Mesenteric fat pad (tissue), 1 donor: ENCODE measurements around the gene DPPA4. TPM values are rescaled to one million over a fixed set of nuclear protein-coding genes. Genes with fewer than 3 reads are reported as not detected.
"Not testable (repeated sequence)": the region's sequence is repeated elsewhere in the genome, so short reads cannot be mapped to it uniquely, and the experiment has no call there.

Source experiments
- DNase-seq: peaks from one replicate; pipeline ENCODE4 v3.0.0-alpha.2; 2020; ENCODE audit warnings: low spot score
- long read RNA-seq: library from polyadenylated mRNA; unstranded; transcript quantifications from one replicate; pipeline ENCODE4 v2.0.0, GENCODE V29; 2020
- total RNA-seq: library from RNA; stranded (reverse); fragmentation: NEBNext Ultra II Directional; extraction: Animal tissue kit (Norgen Biotek cat#: 25700); gene quantifications from one replicate; pipeline ENCODE4 v1.2.1, GENCODE V29; 2021
- donor health status: DM: yes; HTN: yes; CAD: no.

The DPPA4 gene, protein sequence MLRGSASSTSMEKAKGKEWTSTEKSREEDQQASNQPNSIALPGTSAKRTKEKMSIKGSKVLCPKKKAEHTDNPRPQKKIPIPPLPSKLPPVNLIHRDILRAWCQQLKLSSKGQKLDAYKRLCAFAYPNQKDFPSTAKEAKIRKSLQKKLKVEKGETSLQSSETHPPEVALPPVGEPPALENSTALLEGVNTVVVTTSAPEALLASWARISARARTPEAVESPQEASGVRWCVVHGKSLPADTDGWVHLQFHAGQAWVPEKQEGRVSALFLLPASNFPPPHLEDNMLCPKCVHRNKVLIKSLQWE
- not detected for total RNA-seq
- long read RNA-seq: 0 reads

DNA sequence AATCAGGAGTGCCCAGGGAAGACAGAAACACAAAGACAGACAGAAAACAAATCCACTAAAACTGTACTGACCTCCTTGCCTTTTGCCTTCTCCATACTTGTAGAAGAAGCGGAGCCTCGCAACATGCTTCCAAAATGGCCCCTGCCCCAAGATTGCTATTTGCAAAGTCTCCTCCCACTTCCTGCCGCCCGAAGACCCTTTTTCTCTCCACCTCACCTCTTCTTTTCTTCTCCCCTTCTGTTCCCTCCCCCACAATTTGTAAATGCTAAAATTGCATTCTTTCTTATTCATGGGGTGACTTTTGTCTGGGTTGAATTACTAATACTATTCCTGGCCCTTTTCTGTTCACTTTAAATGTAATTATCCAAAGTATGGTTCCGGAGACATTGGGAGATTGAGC lies at the start of gene DPPA4:
Gene DPPA4, minus strand, starts transcription at position 154 of the 400 bp plus-strand sequence. Its CDS starts 29 bp downstream, at position 125.
- DNase-seq: no peak

DNA sequence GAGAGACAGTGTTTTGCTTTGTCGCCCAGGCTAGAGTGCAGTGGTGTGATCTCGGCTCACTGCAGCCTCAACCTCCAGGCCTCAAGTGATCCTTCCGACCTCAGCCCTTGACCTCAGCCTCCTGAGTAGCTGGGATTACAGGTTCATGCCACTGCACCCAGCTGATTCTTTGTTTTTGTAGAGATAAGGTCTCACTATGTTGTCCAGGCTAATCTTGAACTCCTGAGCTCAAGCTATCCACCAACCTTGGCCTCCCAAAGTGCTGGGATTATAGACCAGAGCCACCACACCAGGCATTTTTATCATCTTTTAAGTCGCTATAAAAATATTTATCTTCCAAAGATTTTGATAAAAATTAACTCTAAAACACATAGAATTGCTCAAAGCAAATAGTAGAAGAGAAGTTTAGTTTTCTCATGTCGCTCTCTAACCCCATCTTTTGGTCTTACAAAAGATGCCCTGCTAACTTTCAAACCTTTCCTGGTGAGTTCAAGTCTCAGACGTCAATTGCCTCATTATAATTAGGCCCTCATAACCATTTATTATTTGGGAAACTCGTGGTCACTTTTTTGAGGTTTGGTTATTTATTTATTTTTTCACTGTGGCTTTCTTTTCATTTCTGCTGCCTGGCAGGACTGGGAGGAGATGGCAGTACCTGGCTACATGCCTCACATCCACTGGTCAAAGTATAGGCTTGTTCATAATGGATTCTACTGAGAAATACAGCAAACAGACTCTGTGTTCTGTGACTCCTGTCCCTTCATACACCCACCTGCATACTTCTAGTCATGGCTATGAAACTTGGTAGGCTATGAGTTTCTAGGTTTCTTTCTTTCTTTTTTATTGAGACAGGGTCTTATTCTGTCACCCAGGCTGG lies 48.3 kb upstream of the DPPA4 start:
- DNase-seq: no peak

DNA sequence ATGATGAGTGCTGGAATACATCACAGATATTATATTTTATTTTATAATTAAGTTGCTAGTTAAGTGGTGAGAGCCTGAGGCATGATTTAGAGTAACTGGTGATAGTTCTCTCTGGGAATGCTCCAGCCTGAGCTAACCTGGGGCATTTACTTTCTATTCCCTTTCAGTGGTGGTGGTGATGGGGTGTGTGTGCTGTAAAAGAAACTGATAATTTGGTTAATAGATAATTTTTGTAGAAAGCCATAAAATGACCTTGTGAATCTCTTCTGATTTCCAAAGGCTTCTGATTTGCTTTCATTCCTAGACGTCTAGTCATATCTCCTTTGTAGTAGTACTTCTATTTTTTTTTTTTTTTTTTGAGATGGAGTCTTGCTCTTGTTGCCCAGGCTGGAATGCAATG lies 46.8 kb upstream of the DPPA4 start:
- no peak for DNase-seq

DNA sequence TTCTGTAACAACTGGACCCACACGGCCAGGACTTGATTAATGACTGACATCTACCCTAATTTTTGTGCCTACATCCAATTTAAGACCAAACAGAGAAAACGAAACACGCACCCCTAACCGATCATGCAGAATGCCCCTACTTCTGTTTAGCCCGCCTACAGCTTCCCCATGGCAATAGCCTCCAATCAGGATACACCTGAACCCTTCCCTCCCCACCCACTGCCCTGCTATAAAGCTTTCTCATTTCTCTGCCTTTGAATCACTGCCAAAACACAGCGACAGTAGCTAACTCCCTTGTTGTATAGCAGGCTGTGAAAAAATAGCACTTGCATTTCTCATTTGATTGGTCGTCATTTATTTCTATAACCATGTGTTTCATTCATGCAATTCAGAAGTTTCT lies 45.2 kb upstream of the DPPA4 start:
- no peak for DNase-seq

DNA sequence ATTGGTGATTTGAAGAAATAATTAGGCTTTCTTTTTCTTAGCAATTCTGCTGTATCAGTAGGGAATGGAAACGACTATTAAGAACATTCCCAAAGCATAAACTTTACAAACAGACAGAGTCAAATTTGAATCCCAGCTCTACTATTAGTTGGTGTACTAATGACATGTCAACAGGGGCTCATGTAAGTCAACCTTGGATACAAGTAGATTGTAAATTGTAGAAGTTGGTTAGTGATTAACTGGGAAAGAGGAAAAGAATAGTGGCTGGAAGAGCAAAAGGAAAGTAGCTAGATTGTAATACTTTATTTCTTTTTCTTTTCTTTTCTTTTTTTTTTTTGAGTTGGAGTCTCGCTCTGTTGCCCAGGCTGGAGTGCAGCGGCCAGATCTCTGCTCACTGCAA lies 38.6 kb upstream of the DPPA4 start:
- no peak for DNase-seq

DNA sequence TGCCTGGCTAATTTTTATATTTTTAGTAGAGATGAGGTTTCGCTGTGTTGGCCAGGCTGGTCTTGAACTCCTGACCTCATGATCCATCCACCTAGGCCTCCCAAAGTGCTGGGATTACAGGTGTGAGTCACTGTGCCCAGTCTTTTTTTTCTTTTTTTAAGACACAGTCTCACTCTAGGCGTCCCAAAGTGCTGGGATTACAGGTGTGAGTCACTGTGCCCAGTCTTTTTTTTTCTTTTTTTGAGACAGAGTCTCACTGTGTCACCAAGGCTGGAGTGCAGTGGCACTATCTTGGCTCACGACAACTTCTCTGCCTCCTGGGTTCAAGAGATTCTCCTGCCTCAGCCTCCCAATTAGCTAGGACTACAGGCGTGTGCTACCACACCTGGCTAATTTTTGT lies 37.1 kb upstream of the DPPA4 start:
- DNase-seq: not testable (repeated sequence)

DNA sequence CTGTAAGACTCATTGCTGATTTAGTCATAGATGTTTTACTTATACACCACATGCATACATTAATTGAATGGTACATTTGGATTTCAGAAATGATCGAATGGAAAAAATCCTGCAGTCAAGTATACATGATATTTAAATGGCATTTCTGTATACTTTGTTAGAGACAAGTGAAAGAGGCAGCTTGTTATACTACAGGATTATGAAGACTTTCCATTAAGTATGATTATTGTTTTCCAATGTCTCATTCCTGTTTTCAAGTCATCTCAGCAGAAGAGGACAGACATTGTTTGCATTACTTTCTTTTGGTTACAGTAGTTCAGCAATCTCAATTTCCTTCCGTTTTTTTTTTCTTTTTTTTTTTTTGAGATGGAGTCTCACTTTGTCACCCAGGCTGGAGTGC lies 36.6 kb upstream of the DPPA4 start:
- DNase-seq: no peak

DNA sequence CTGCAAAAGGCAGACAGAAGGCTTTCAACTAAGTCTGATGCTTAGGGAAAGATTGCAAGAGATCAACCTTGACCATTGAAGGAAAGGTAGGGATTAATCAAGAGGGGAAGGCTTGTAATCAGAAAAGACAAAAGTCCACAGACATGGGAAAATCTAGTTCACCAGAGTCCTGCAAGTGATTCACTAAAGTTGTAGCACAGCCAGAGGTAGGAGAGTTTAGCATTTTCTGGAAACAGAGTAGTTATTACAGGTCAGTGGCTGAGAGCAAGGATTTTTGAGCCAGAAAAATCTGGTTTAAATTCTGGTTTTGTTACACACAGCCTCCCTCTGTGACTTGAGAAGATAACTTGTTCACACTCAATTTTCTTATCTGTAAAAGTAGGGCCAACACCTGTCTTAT lies 35.3 kb upstream of the DPPA4 start:
- no peak for DNase-seq

DNA sequence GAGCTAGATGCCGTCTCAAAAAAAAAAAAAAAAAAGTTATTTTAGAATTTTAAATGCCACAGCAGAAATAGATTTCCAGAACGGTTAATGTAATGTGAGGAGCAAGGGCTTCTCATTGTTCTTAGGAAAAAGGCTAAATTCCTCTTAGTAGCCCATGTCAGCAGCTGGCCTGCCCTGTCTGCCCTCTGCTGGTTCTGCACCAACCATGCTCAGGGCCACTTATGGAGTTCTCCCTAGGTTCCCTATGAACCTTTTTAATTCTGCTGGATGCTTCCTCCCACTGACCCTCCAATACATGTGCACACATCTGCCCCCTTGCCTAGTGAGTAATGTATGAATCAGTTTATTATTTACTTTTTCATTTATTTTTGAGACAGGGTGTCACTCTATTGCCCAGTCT lies 32.2 kb upstream of the DPPA4 start:
- no peak for DNase-seq

DNA sequence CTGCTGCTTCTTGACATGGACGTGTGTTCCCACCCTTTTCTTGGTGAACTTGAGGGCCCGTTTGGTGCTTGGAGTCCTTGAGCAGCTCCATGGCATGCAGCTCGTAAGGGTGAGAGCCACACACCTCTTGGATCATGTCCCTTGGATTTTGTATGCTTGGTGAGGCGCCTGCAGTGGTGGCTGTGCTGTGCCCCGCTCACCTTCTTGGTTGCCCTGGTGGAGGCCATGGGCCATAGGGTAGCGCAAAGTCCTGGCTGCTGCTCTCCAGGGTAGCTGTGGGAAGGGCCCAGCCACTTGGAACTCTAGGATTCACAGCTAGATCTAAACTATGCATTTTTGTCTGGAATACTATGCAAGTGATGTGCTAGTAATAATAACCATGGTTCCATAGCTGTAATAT lies 26.7 kb upstream of the DPPA4 start:
- DNase-seq: no peak

DNA sequence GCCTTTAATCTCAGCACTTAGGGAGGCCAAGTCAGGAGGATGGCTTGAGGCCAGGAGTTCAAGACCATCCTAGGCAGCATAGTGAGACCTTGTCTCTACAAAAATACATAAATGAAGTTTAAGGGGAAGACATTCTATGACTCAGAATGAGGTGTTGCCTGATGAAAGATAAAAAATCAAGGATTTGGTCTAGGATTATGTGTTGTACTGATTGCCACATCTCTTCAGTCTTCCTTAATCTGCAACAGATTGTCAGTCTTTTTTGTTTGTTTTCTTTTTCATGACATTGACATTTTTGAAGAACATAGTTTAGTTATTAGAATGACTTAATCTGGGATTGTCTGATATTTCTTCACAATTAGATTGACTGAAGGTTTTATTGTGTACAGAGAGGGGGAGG lies 26.3 kb upstream of the DPPA4 start:
- no peak for DNase-seq

DNA sequence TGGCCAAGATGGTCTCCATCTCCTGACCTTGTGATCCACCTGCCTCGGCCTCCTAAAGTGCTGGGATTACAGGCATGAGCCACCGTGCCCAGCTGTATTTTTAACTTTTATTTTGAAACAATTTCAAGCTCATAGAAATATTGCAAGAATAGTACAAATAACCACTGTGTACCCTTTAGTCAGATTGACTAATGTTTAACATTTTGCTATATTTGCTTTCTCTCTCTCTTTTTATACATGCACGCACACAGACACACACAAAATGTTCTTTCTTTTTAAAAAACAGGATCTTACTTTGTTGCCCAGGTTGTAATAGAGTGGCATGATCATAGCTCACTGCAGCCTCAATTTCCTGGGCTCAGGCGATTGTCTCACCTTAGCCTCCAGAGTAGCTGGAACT lies 25.5 kb upstream of the DPPA4 start:
- no peak for DNase-seq

DNA sequence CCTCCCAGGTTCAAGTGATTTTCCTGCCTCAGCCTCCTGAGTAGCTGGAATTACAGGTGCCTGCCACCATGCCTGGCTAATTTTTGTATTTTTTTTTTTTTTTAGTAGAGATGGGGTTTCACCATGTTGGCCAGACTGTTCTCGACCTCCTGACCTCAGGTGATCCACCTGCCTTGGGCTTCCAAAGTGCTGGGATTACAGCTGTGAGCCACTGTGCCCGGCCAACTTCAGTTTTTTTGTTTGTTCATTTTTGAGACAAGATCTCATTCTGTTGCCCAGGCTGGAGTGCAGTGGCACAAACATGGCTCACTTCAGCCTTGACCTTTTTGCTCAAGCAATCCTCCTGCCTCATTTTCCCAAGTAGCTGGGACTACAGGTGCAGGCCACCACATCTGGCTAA lies 21.5 kb upstream of the DPPA4 start:
- DNase-seq: not testable (repeated sequence)

DNA sequence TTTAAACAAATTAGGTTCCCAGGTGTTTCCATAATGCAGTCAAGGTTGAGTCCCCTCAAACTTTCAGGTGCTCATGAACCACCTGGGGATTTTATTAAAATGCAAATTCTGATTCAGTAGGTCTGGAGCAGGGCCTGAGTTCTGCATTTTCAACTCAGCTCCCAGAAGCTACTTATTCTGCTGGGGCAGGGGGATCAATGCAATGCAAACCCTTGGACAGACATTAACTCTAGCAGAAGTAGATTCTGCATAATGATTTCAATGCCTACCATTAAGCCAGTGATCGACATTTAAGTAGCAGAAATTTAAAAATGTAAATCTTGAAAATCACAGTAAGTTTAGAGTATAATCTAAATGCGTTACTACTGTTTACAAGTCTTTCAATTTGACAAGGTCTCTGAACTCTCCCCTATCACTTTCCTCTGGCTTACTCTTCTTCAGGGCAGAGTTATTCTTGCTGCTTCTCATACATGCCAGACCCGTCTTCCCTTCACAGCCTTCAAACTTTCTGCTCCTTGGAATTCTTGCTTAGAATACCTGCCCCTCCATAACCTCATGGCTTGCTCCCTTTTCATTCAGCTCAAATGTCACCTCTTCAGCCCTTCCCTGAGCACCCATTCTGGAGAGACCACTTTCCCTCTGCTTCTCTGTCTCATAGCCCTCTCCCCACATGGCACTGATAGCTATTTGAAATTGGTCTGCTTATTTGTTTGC lies 19.3 kb upstream of the DPPA4 start:
- DNase-seq: no peak

DNA sequence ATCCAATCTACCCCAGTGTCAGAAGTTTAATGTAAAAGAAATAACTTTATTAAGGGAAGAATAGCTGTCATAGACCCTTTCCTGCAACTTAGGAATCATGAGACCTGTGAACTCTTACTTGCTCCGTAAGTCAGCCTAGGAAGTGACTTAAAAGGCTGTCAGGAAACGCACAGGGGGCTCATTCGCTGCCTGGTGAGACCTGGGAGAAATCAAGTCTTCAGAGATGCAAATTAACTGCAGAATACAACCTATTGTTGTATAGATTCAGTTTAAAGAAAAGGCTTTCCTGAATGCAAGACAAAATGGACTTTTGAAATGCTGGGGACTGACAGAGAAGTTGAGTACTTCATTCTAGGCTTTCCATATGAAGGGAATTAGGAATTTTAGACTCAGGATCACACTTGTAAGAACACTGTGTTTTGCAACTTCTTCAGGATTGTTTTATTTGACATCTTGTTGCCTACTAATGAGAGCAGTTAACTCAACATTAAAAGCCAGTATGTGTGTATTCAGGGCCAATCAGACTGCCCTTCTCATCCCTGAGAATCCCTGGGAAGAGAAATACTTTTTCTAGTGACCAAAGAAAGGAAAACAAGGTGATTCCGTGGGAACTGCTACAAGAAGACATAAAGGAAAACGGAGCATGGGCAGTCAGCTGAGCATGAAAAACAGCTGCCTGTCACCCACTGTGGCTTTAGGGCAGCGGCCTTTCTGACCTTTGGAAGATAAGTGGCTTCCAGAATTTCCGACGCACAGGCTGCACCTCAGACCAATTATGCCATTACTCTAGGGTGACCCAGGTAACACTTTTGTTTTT lies 18.5 kb upstream of the DPPA4 start:
- DNase-seq: no peak

DNA sequence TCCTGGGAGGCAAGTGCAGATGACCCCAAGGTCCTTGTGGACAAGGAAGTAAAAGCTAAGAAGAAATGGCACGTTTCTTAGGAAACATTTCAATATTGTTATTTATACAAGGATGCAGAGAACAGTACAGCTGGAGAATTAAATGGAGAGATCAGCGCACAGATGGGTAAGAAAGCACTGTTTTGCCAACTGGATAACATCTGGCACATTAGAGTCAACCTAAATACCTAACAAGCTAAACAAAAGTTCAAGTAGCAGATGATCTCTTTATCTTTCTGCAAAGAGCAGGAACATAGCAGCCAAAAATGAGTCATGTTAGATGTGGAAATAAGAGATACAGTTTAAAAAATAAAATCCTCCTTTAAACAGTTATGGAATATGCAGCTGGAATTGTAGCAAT lies 15.7 kb upstream of the DPPA4 start:
- DNase-seq: no peak

DNA sequence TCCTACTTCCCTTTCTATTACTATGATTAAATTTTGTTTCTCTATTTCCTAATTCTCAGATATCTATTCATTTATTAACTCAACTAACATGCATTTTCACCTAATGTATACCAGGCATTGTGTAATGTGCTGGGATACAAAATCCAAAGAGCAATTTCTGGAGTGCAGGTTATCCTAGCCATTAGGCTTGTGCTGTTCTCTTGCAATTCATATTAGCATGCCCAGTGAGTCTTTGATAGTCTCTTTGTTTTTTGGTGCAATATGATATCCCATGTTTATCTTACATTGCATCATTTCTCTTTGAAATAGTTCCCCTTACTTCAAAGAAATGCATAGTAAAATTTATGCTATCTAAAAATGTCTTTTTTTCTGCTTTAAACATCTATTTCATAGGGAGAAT lies 13.9 kb upstream of the DPPA4 start:
- no peak for DNase-seq

DNA sequence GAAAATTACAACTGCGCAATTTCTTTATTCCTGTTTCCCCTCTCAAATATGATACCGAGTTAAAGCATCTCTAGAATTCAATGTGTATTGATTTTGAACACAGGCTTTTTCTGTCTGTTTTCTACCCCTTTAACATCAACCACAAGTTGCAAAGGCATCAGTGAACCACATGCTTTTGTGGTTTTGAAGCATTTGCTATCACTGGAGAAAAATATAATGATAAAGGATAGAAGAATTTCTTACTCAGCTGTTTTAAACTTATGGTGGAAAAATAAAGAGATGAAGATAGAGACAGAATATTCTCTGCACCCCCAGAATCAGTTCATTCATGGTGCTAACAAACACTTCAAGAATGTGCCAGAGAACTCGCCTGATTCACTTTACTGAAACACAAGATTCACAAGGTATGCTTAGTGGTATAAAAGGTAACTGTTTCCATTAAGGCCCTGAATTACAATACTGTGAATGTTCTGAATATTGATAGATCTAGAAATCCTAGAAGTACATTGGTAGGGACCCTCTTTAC lies 9.5 kb upstream of the DPPA4 start:
- no peak for DNase-seq

DNA sequence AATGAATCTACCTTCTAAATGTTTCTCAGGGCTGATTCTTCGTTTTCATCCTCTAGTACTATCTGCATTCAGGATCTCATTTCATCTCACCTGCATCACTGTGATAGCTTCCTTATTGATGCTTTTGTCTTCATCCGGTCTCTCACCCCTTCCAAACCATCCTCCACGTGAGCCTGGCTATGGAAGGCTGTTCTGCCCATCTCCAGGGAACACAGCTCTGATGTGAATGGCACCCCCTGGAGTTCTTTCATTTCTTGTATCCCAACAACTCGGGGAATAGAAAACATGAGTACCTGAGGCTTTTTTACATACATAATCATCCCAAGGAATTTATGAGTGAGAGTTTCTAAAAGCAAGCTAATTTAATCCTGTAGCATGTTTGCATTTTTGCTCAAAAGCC lies 8.8 kb upstream of the DPPA4 start:
- DNase-seq: no peak

DNA sequence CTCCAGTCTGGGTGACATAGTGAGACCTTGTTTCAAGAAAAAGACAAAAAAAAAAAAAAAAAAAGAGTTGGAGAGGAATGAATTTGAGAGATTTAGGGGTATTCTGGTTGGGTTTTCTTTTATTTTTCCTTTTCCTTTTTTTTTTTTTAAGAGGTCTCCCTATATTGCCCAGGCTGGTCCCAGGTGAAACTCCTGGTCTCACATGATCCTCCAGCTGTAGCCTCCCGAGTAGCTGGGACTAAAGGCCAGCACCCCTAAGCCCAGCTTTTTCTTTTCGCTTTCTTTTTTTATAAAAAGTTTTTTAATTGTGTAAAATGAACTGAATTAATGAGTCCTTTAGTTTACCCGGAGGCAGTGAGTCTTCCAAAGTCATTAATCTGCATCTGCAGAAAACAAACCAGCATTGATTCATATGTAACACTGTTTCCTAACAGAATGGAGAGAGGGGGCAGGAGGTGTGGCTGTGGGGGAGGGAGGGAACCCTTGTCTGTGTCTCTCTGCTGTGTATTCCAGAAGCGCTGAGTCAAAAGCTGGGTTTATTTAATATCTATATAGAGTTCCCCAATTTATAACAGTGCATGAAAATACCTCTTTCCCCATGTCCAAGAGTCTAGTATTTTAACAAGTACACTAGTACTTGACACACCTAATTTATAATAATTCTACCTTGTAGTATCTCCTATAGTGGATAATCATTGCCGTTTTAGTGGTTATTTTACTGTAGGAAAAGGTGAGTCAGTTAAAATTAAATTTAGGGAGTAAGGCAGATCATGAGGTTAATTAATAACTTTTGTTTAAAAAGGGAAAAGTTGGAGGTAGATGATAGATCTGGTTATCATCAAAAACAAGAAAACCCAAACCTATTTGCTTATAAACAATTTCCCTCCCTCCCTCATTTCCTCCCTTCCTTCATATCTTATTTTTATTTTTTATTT lies 2.6 kb upstream of the DPPA4 start:
- no peak for DNase-seq
